Measurements from ENCODE around the gene SYT8.
"Not testable (repeated sequence)": the region's sequence is repeated elsewhere in the genome, so short reads cannot be mapped to it uniquely, and the experiment has no call there.

Gene SYT8

GRCh38 chr11:1797391-1798125 is 37.2 kb upstream of the SYT8 start:
- H3K9me3 ChIP-seq (replicated peaks; ENCODE audit: insufficient read depth, low read length), result no peaks in the 10 kb centered on the region

GRCh38 chr11:1803246-1803645 is 31.5 kb upstream of the SYT8 start:
- no peaks in the 10 kb centered on the region for H3K9me3 ChIP-seq (replicated peaks; ENCODE audit: insufficient read depth, low read length)

More at GRCh38 chr11:1797391-1798125, 37.2 kb upstream of the SYT8 start:
- H3K27me3 ChIP-seq (replicated peaks; ENCODE audit: insufficient read depth, low read length), result peaks cover 97% of the 10 kb centered on the region
- no peaks in the 10 kb centered on the region for H3K4me1 ChIP-seq (ENCODE audit: low read length)
- no peak overlapping the region for H2AFZ ChIP-seq (ENCODE audit: low read length)
- no peaks in the 10 kb centered on the region for H3K36me3 ChIP-seq (replicated peaks; ENCODE audit: insufficient read depth, low read length)
- no peak overlapping the region for H3K4me3 ChIP-seq (ENCODE audit: low read length)
- no peaks in the 10 kb centered on the region for H3F3A ChIP-seq (ENCODE audit: insufficient read depth, low read length)
- H3K9me2 ChIP-seq (replicated peaks; ENCODE audit: insufficient read depth, low read length), result no peaks in the 10 kb centered on the region
- H3K79me2 ChIP-seq (ENCODE audit: low read length), result no peaks in the 10 kb centered on the region
- H3K4me2 ChIP-seq (ENCODE audit: low read depth, low read length), result no peak overlapping the region
- no peak overlapping the region for H3K27ac ChIP-seq (ENCODE audit: low read length)
- H3K9ac ChIP-seq (ENCODE audit: low read length), result no peak overlapping the region
- DNase-seq, result no peak
- no peaks in the 10 kb centered on the region for H4K20me1 ChIP-seq (ENCODE audit: insufficient read depth, low read length)
- TF ChIP-seq EZH2 (optimal IDR thresholded peaks at IDR 0.05; ENCODE audit: low read depth, low read length), result no peak
- TF ChIP-seq EZH2phosphoT487 (IDR thresholded peaks at IDR 0.05; ENCODE audit: low read length), result no peak

GRCh38 chr11:1803835-1804519 is 30.8 kb upstream of the SYT8 start:
- not testable (repeated sequence) for H3K4me2 ChIP-seq (ENCODE audit: low read depth, low read length); H2AFZ ChIP-seq (ENCODE audit: low read length); H3K4me3 ChIP-seq (ENCODE audit: low read length); H3K4me1 ChIP-seq (ENCODE audit: low read length); H3K9me2 ChIP-seq (replicated peaks; ENCODE audit: insufficient read depth, low read length); DNase-seq; H3K27ac ChIP-seq (ENCODE audit: low read length); H3K36me3 ChIP-seq (replicated peaks; ENCODE audit: insufficient read depth, low read length); H3K9ac ChIP-seq (ENCODE audit: low read length); H3K79me2 ChIP-seq (ENCODE audit: low read length); H3K9me3 ChIP-seq (replicated peaks; ENCODE audit: insufficient read depth, low read length); H3F3A ChIP-seq (ENCODE audit: insufficient read depth, low read length); H4K20me1 ChIP-seq (ENCODE audit: insufficient read depth, low read length)
- H3K27me3 ChIP-seq (replicated peaks; ENCODE audit: insufficient read depth, low read length), result peaks cover 96% of the 10 kb centered on the region

More at GRCh38 chr11:1803246-1803645, 31.5 kb upstream of the SYT8 start:
- H3K4me2 ChIP-seq (ENCODE audit: low read depth, low read length), result no peak overlapping the region
- no peak overlapping the region for H3K4me3 ChIP-seq (ENCODE audit: low read length)
- H3K36me3 ChIP-seq (replicated peaks; ENCODE audit: insufficient read depth, low read length), result no peaks in the 10 kb centered on the region
- no peaks in the 10 kb centered on the region for H4K20me1 ChIP-seq (ENCODE audit: insufficient read depth, low read length)
- H3K27ac ChIP-seq (ENCODE audit: low read length), result no peak overlapping the region
- H3K9ac ChIP-seq (ENCODE audit: low read length), result no peak overlapping the region
- H2AFZ ChIP-seq (ENCODE audit: low read length), result no peak overlapping the region
- TF ChIP-seq EZH2phosphoT487 (IDR thresholded peaks at IDR 0.05; ENCODE audit: low read length), result no peak
- no peak for TF ChIP-seq CTCF (IDR thresholded peaks at IDR 0.05; ENCODE audit: low read length)
- TF ChIP-seq EZH2 (optimal IDR thresholded peaks at IDR 0.05; ENCODE audit: low read depth, low read length), result no peak
- no peaks in the 10 kb centered on the region for H3K79me2 ChIP-seq (ENCODE audit: low read length)
- H3K27me3 ChIP-seq (replicated peaks; ENCODE audit: insufficient read depth, low read length), result peaks cover 97% of the 10 kb centered on the region
- H3F3A ChIP-seq (ENCODE audit: insufficient read depth, low read length), result no peaks in the 10 kb centered on the region
- no peaks in the 10 kb centered on the region for H3K9me2 ChIP-seq (replicated peaks; ENCODE audit: insufficient read depth, low read length)
- no peaks in the 10 kb centered on the region for H3K4me1 ChIP-seq (ENCODE audit: low read length)
- no peak for DNase-seq

GRCh38 chr11:1805525-1805924 is 29.3 kb upstream of the SYT8 start:
- no peak overlapping the region for H2AFZ ChIP-seq (ENCODE audit: low read length)
- H3K27ac ChIP-seq (ENCODE audit: low read length), result no peak overlapping the region
- H3K4me3 ChIP-seq (ENCODE audit: low read length), result no peak overlapping the region
- H3K4me1 ChIP-seq (ENCODE audit: low read length), result no peaks in the 10 kb centered on the region
- no peaks in the 10 kb centered on the region for H3K9me3 ChIP-seq (replicated peaks; ENCODE audit: insufficient read depth, low read length)
- no peaks in the 10 kb centered on the region for H4K20me1 ChIP-seq (ENCODE audit: insufficient read depth, low read length)
- no peaks in the 10 kb centered on the region for H3K9me2 ChIP-seq (replicated peaks; ENCODE audit: insufficient read depth, low read length)
- no peak overlapping the region for H3K4me2 ChIP-seq (ENCODE audit: low read depth, low read length)
- no peak for DNase-seq
- H3K36me3 ChIP-seq (replicated peaks; ENCODE audit: insufficient read depth, low read length), result no peaks in the 10 kb centered on the region
- TF ChIP-seq EZH2 (optimal IDR thresholded peaks at IDR 0.05; ENCODE audit: low read depth, low read length) (no peak), CTCF (IDR thresholded peaks at IDR 0.05; ENCODE audit: low read length) (no peak), EZH2phosphoT487 (IDR thresholded peaks at IDR 0.05; ENCODE audit: low read length) (no peak)
- H3K79me2 ChIP-seq (ENCODE audit: low read length), result no peaks in the 10 kb centered on the region
- H3K9ac ChIP-seq (ENCODE audit: low read length), result no peak overlapping the region
- no peaks in the 10 kb centered on the region for H3F3A ChIP-seq (ENCODE audit: insufficient read depth, low read length)
- peaks cover 96% of the 10 kb centered on the region for H3K27me3 ChIP-seq (replicated peaks; ENCODE audit: insufficient read depth, low read length)

Measured in MM.1S (cell line).